Measurements from ENCODE around the gene POLK. TPM values are rescaled to one million over a fixed set of nuclear protein-coding genes. Genes with fewer than 3 reads are reported as not detected.
"Not testable (repeated sequence)": the region's sequence is repeated elsewhere in the genome, so short reads cannot be mapped to it uniquely, and the experiment has no call there.

The POLK gene
- total RNA-seq, 2 experiments from 2014 or later: 30.4 to 32.4 TPM

DNA sequence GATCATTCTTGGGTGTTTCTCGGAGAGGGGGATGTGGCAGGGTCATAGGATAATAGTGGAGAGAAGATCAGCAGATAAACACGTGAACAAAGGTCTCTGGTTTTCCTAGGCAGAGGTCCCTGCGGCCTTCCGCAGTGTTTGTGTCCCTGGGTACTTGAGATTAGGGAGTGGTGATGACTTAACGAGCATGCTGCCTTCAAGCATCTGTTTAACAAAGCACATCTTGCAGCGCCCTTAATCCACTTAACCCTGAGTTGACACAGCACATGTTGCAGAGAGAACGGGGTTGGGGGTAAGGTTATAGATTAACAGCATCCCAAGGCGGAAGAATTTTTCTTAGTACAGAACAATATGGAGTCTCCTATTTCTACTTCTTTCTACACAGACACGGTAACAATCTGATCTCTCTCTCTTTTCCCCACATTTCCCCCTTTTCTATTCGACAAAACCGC, 99.2 kb downstream of the POLK start:
- CTCF ChIA-PET: not testable (repeated sequence)

DNA sequence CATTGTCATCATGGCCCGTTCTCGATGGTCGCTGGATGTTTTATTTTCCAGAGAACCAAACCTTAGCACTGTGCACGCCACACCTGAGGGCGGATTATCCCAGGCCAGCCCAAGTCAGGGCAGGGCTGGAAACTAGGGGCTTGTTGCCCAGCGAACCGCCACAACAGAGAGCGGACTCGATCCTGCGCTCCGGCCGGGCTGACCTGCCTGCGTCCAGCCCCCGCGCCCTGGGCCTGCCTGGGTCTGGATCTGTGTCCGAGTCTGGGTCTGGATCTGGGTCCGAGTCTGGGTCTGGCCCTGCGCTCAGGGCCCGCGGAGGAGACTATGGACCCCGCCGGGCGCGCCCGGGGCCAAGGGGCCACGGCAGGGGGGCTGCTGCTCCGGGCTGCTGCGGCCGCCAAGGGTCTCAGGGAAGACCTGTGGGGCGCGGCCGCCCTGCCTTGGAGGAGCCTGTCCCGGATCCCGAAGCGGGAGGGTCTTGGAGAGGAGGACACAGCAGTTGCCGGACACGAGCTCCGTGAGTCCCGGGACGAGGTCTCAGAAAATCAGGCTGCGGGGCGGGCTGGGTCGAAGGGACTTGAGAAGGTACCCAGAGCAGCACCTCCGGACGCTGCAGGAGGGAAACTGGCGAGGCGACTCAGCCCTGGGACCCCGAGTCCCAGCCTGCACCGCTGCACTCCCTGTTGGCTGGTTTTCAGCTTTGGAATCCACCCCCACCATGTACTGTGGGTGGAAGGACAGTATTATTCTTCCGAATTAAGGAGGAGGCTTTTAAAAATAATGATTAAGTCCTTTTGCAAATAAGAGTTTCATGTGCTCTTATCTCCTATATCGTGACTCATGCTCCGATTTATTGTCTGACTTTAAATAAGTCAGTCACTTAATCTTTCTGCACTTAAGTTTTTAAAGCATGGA, 99.9 kb downstream of the POLK start, which contains the start of gene ANKDD1B:
TSS of gene ANKDD1B (plus strand) at position 143 of the 915 bp plus-strand sequence. CDS start at position 325, 182 bp downstream.
- Mint-ChIP-seq H3K4me1 (peaks cover 7% of the 10 kb centered on the region), H3K27me3 (peaks cover 5% of the 10 kb centered on the region), H3K36me3 (peaks cover 11% of the 10 kb centered on the region), H3K9me3 (ENCODE audit: low read depth) (no peaks in the 10 kb centered on the region), H3K27ac (no peak within 1 kb of the TSS), H3K4me3 (no peak within 1 kb of the TSS)
- ATAC-seq (no peak), DNase-seq (no peak)
- CTCF ChIA-PET: no interaction called here

More for the DNA sequence above, 99.2 kb downstream of the POLK start:
- not testable (repeated sequence) for DNase-seq; H3K27me3 Mint-ChIP-seq; ATAC-seq; H3K9me3 Mint-ChIP-seq (ENCODE audit: low read depth); H3K4me3 Mint-ChIP-seq; H3K27ac Mint-ChIP-seq; H3K4me1 Mint-ChIP-seq
- H3K36me3 Mint-ChIP-seq: peaks cover 11% of the 10 kb centered on the region

DNA sequence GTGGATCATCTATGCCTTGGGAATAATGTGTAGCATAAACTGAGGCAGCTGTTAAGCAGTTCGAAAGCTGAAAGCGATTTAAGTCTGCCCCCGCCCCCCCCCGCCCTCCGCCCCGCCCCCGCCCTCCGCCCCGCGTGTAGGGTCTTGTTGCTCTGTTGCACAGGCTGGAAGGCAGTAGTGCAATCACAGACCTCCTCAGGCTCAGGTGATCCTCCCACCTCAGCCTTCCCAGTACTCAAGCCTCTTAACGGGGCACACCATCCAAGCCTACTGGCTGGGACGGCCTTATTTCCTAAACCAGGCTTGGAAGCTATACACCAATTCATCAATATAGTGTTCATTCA, 100.5 kb downstream of the POLK start:
- CTCF ChIA-PET: no interaction called here
- H3K4me1 Mint-ChIP-seq: peaks cover 4% of the 10 kb centered on the region
- H3K4me3 Mint-ChIP-seq: no peak overlapping the region
- H3K27me3 Mint-ChIP-seq: peaks cover 5% of the 10 kb centered on the region
- no peaks in the 10 kb centered on the region for H3K9me3 Mint-ChIP-seq (ENCODE audit: low read depth)
- H3K27ac Mint-ChIP-seq: no peak overlapping the region
- DNase-seq: no peak
- H3K36me3 Mint-ChIP-seq: peaks cover 11% of the 10 kb centered on the region
- ATAC-seq: no peak

DNA sequence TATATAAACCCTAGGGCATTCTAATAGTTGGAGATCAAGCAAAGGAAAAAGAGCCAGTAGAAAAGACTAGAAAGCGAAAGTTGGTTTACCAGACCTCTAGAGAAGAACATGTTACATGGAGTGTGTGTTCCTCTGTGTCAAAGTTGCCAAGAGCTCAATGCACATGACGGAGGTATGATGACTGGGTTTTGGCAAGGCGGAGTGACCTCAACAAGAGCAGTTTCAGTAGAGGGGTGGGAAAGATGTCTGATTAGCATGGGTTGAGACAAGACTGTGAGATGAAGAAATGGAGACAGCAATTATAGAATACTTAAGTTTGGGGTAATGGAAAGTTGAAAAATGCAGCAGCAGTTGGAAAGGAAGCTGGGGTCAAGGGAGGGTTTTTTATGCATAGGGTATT, 101.2 kb downstream of the POLK start:
- Mint-ChIP-seq H3K4me1 (peaks cover 4% of the 10 kb centered on the region), H3K27me3 (peaks cover 5% of the 10 kb centered on the region), H3K36me3 (peaks cover 9% of the 10 kb centered on the region), H3K9me3 (ENCODE audit: low read depth) (no peaks in the 10 kb centered on the region), H3K27ac (no peak overlapping the region), H3K4me3 (no peak overlapping the region)
- ATAC-seq: no peak
- CTCF ChIA-PET: no interaction called here
- DNase-seq: no peak

DNA sequence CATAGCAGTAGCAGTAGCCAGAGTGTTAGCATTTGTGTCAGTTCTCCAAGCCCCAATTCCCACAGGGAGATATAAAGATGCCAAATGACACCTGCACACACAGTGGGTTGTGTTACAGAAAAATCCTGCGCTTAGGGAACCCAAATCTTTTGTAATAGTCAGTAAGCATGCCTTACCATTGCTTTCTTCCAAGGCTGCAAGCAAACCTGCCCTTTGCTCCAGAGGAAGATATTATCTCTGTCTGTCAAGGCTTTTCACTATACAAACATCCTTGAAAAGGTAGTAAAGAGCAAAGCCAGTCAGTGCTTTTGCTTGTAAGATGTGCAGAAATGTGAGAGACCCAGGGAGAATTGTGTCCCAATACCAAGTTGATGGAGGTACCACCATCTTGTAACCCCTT, 102.5 kb downstream of the POLK start:
- no peak overlapping the region for H3K4me3 Mint-ChIP-seq
- no peaks in the 10 kb centered on the region for H3K9me3 Mint-ChIP-seq (ENCODE audit: low read depth)
- H3K36me3 Mint-ChIP-seq: peaks cover 9% of the 10 kb centered on the region
- peaks cover 5% of the 10 kb centered on the region for H3K27me3 Mint-ChIP-seq
- DNase-seq (no peak), ATAC-seq (no peak)
- peaks cover 4% of the 10 kb centered on the region for H3K4me1 Mint-ChIP-seq
- no peak overlapping the region for H3K27ac Mint-ChIP-seq
- CTCF ChIA-PET: no interaction called here

DNA sequence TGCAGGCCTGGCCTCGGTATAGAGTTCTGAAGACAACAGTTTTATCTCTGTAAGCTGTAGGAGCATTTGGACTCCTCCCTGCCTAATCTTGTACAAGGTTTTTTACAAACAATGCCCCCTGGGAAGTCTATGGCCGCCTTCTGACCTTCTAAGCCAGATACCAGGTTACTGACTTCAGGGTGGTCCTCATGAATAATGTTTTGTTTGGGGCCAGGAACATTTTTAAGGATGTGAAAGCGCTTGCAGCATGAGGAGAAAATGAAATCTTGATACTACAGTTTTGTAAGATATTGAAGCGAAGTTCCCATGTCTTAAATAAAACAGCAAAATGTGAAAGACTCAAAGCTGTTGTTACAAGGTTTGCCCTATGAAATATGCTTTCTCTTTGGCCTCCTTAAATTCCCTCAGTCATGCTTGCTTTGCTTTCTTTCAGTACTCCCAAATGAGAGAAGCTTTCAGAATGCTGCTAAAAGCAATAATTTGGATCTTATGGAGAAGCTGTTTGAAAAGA, 104.7 kb downstream of the POLK start:
- DNase-seq: no peak
- no peak overlapping the region for H3K27ac Mint-ChIP-seq
- no peak for ATAC-seq

DNA sequence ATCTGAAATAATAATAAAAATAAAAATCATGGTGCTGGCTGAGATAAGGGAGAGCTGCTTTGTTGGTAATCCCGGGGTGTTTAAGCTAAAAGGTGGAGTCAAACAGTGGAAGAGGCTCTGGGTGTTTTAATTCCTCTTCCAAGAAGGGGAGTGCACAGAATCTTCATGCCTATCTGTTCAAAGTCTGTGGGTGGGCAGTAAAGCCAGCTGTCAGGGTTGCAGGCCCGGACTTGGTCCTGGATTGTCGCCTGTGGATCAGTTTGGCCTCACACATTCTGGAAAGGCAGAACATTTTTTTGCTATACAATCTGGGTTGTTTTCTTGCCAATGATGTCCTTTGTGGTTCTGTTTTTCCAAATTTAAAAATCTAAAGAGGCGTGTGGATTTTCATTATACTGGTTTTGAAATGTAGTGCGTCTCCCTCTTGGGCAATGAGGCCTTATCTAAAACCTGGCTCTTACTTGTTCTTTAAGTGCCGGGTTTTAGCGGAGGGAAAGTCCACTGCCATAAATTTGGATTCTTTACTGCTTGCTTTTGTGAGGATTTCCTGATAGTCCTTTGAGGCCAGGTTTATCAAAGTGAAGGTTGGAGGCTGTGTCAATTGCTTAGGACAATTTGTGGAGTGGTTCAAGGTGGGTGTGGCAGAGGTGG, 105.4 kb downstream of the POLK start:
- peaks cover 6% of the 10 kb centered on the region for H3K4me1 Mint-ChIP-seq
- H3K36me3 Mint-ChIP-seq: no peaks in the 10 kb centered on the region
- DNase-seq: no peak
- no peaks in the 10 kb centered on the region for H3K9me3 Mint-ChIP-seq (ENCODE audit: low read depth)
- no peak for ATAC-seq
- H3K27ac Mint-ChIP-seq: no peak overlapping the region
- CTCF ChIA-PET: no interaction called here
- H3K4me3 Mint-ChIP-seq: no peak overlapping the region
- no peaks in the 10 kb centered on the region for H3K27me3 Mint-ChIP-seq

More for the DNA sequence above, 104.7 kb downstream of the POLK start:
- no peaks in the 10 kb centered on the region for H3K9me3 Mint-ChIP-seq (ENCODE audit: low read depth)
- H3K36me3 Mint-ChIP-seq: no peaks in the 10 kb centered on the region
- CTCF ChIA-PET: no interaction called here
- peaks cover 2% of the 10 kb centered on the region for H3K27me3 Mint-ChIP-seq
- peaks cover 6% of the 10 kb centered on the region for H3K4me1 Mint-ChIP-seq
- no peak overlapping the region for H3K4me3 Mint-ChIP-seq

DNA sequence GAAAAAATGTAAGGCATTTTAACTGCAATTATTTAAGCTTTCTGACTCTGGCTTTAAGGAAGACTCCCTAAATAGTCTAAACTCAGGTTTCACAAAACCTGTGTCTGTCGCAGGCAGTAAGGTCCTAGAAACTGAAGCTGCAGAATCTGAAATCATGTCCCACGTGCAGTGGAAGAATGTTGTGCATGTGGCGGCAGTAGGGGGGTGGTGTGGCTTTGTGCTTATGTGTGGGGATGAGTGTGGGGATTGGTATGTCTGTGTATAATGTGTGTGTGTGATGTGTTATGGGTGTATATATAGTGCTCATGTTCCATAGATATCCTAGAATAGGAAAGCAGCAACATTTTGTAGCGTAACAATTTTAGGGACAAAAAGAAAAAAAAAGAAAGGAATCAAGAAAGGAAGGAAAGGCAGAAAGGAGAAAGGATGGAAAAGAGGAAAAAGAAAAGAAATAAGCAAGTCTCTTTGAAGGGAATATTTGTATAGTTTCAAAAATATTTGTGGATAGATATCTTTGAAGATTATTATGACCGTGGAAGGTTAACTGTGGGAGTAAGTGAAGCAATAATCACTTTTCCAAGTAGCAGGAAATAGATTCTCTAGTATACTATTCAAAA, 106.2 kb downstream of the POLK start:
- no peak overlapping the region for H3K27ac Mint-ChIP-seq
- DNase-seq: no peak
- H3K4me1 Mint-ChIP-seq: peaks cover 6% of the 10 kb centered on the region
- ATAC-seq: no peak
- H3K9me3 Mint-ChIP-seq (ENCODE audit: low read depth): no peaks in the 10 kb centered on the region
- H3K4me3 Mint-ChIP-seq: no peak overlapping the region
- CTCF ChIA-PET: interaction anchor here (1.1 kb wide), 1 partner anchor 10 kb away, joined by 3 read pairs; no protein-coding TSS in a partner anchor
- no peaks in the 10 kb centered on the region for H3K36me3 Mint-ChIP-seq
- H3K27me3 Mint-ChIP-seq: no peaks in the 10 kb centered on the region

DNA sequence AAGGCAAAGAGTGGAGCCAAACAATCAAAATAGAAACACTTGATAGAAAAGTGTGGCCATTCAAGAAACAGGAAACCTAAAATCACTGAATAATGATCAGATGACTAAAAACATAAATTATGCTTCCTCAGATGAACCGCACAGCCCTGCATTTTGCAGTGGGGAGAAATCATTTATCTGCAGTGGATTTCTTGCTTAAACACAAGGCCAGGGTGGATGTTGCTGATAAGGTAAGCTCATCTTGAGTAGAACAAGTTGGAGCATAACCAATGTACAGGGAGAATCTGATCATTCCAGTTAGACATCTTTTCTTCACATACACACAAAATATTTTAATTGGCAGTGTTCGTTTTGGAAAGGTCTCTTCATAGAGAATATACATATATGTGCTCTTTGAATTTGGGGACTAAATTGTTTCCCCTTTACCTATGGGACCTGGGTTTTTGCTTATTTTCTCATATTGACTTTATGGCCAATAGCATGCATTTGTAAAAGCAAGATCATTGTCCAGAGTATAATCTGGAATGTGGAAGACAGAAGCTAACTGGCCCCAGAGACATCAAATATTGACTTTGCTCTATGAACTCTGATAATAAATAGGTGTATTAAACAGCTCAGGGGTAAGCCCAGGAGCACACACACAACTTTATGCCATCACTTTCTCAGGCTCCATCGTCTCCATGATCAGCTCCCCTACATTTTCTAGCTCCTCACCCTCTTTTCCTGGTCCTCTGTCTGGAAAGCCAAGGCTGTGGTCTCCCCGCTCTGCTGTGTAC, 108.7 kb downstream of the POLK start:
- no peak overlapping the region for H3K27ac Mint-ChIP-seq
- DNase-seq (no peak), ATAC-seq (no peak)
- no peaks in the 10 kb centered on the region for H3K27me3 Mint-ChIP-seq
- H3K9me3 Mint-ChIP-seq (ENCODE audit: low read depth): no peaks in the 10 kb centered on the region
- H3K4me1 Mint-ChIP-seq: peaks cover 6% of the 10 kb centered on the region
- H3K4me3 Mint-ChIP-seq: no peak overlapping the region
- CTCF ChIA-PET: no interaction called here
- H3K36me3 Mint-ChIP-seq: no peaks in the 10 kb centered on the region

DNA sequence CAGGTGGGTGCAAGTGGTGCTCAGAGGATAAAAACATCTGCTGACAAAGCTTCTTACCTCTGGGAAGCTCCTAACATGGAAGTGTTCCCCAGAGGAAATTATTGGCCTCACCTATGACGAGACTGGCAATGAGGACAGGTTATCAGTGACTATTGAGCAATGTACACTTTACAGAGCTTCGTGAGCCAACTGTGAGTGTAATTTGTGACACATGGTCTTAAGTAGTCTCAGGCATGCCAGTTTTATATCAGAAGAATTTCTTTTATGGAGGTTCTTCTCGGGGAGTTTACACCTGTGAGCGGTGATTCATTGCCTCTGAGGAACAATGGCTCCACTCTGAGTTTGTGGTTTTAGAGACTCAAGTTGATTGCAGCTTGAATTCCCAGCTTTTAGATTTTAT, 110.9 kb downstream of the POLK start:
- ATAC-seq (no peak), DNase-seq (no peak)
- Mint-ChIP-seq H3K4me1 (peaks cover 12% of the 10 kb centered on the region), H3K4me3 (no peak overlapping the region), H3K36me3 (no peaks in the 10 kb centered on the region), H3K9me3 (ENCODE audit: low read depth) (no peaks in the 10 kb centered on the region), H3K27me3 (no peaks in the 10 kb centered on the region), H3K27ac (no peak overlapping the region)
- CTCF ChIA-PET: no interaction called here

DNA sequence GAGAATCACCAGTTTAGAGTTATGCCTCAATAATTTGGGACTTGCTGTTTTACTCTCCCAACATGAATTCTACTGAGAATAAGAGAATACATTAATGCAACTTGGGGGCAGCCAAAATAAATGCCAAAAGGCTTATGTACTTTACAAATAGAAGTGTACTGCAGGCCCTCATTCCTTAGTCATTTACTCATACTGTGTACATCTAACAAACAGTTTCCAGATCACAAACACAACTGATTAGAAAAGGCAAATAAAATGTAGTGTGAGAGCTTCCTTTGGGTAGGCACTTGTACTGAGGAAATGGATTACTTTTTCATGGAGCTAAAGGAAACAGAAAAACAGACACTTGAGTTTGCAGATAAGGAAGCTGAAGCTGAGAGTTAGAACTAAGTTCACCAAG, 112.2 kb downstream of the POLK start:
- no peaks in the 10 kb centered on the region for H3K27me3 Mint-ChIP-seq
- no peak for DNase-seq
- no peaks in the 10 kb centered on the region for H3K36me3 Mint-ChIP-seq
- H3K27ac Mint-ChIP-seq: no peak overlapping the region
- no peak for ATAC-seq
- peaks cover 12% of the 10 kb centered on the region for H3K4me1 Mint-ChIP-seq
- no peak overlapping the region for H3K4me3 Mint-ChIP-seq
- no peaks in the 10 kb centered on the region for H3K9me3 Mint-ChIP-seq (ENCODE audit: low read depth)
- CTCF ChIA-PET: no interaction called here

DNA sequence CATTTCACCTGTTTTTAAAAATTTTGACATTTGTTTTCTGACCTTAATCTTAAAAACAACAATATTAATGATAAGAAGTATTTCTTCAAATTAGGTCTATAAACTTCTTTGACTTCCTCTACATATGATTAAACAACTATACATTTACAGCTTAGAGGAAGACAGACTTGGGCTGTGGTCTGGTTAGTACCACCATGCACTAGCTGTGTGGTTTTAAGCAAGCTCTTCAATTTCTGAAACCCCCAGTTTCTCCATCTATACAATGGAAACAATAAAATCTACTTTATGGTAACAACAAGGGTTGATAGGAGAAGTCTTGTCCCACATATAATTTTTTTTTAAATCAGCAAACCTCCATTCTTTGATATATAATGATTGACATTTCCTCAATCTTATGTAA, 115.3 kb downstream of the POLK start:
- Mint-ChIP-seq H3K4me1 (peaks cover 6% of the 10 kb centered on the region), H3K4me3 (no peak overlapping the region), H3K9me3 (ENCODE audit: low read depth) (no peaks in the 10 kb centered on the region), H3K27me3 (no peaks in the 10 kb centered on the region), H3K27ac (no peak overlapping the region), H3K36me3 (no peaks in the 10 kb centered on the region)
- DNase-seq (no peak), ATAC-seq (no peak)
- CTCF ChIA-PET: no interaction called here

DNA sequence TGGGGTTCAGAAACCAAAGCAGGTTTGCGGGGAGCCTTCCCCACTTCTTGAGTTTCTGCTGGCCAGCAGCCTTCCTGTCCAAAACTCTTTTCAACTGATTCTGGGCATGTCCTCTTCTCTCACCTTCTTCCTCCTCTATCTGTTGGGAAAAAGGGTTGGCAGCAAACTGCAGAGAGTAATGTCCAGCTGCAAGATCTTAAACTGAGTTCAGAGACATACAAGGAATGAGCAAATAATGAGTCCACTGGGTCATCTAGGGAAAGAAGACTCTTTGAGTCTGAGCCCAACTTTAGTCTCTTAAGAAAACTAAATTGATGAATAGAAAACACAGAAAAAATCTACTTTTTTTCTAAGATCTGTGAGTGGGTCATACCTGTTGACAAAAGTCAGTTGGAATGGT, 116.1 kb downstream of the POLK start:
- Mint-ChIP-seq H3K27ac (no peak overlapping the region), H3K4me1 (peaks cover 6% of the 10 kb centered on the region), H3K36me3 (peaks cover 1% of the 10 kb centered on the region), H3K4me3 (no peak overlapping the region), H3K9me3 (ENCODE audit: low read depth) (no peaks in the 10 kb centered on the region), H3K27me3 (no peaks in the 10 kb centered on the region)
- CTCF ChIA-PET: no interaction called here
- ATAC-seq (no peak), DNase-seq (no peak)

Measured in activated CD8-positive, alpha-beta memory T cell treated with anti-CD3 and anti-CD28 coated beads, Interleukin-2, amount 10 ng/mL, durations not matched to agents 7 days and 5 days (primary cell).